ENCODE data around the gene CA10. TPM values are rescaled to one million over a fixed set of nuclear protein-coding genes. Genes with fewer than 3 reads are reported as not detected.

Gene CA10
- total and polyA plus RNA-seq, 2 donors (not counting 3 experiments of a cell fraction or from before 2014, with no cell fraction given), result not detected

GRCh38 chr17:51607512-51607911 is 551.0 kb downstream of the CA10 start:
- Histone ChIP-seq H3K9me1 (replicated peaks; ENCODE audit: control insufficient read depth, extremely low read depth, insufficient read depth, low read length) (no peaks in the 10 kb centered on the region), H3K4me3 (replicated peaks in 1 of 3; ENCODE audit: insufficient read depth in 1 of 3, low read depth in 1 of 3, low read length in 3 of 3) (no peak overlapping the region), H3K4me1 (ENCODE audit: control insufficient read depth, extremely low read depth, insufficient read depth, low read length) (no peaks in the 10 kb centered on the region), H3K36me3 (ENCODE audit: control insufficient read depth in 2 of 2, extremely low read depth in 1 of 2, insufficient read depth in 2 of 2, low read length in 2 of 2) (no peaks in the 10 kb centered on the region), H3K9me3 (replicated peaks; ENCODE audit: control insufficient read depth, insufficient read depth, low read length) (no peaks in the 10 kb centered on the region), H3K9ac (replicated peaks; ENCODE audit: extremely low read depth, insufficient read depth, low read length) (no peak overlapping the region), H3K4me2 (ENCODE audit: insufficient read depth, low read length) (no peak overlapping the region), H3K27ac (ENCODE audit: insufficient read depth, low read depth, low read length) (no peak overlapping the region), H3K79me2 (ENCODE audit: control insufficient read depth, insufficient read depth, low read length) (no peaks in the 10 kb centered on the region), H2AFZ (ENCODE audit: low read depth, low read length) (no peak overlapping the region), H3K27me3 (ENCODE audit: control insufficient read depth in 2 of 2, insufficient read depth in 2 of 2, low read length in 2 of 2) (no peaks in the 10 kb centered on the region), H4K20me1 (replicated peaks; ENCODE audit: control insufficient read depth, extremely low read depth, insufficient read depth, low read length) (no peaks in the 10 kb centered on the region)
- no TSS peak for BruUV-seq (replicated peaks)
- intact Hi-C loops (cut with micrococcal nuclease), result no loop called here
- ChIA-PET CTCF (no interaction called here), POLR2A (no interaction called here)
- dilution Hi-C loops (cut with MboI; ENCODE audit: extremely low pct_ligation_motif_present, low sequenced_read_pairs), result no loop called here
- no peak for TF ChIP-seq MYC (IDR thresholded peaks at IDR 0.05; ENCODE audit: low read depth, low read length)
- TF ChIP-seq JUN (IDR thresholded peaks at IDR 0.05; ENCODE audit: borderline replicate concordance, insufficient read depth, insufficient read length, low read depth), result no peak
- no peak for TF ChIP-seq POLR2A (IDR thresholded peaks at IDR 0.05; ENCODE audit: low read depth, low read length)
- TF ChIP-seq EZH2 (IDR thresholded peaks at IDR 0.05; ENCODE audit: borderline replicate concordance, low read depth, low read length, severe bottlenecking), result no peak
- no peak for TF ChIP-seq GATA2 (IDR thresholded peaks at IDR 0.05; ENCODE audit: insufficient read depth, insufficient read length, low read depth, low read length)
- no peak for TF ChIP-seq FOS (IDR thresholded peaks at IDR 0.05; ENCODE audit: borderline replicate concordance, insufficient read depth, low read length)
- no peak for TF ChIP-seq POLR2AphosphoS5 (IDR thresholded peaks at IDR 0.05; ENCODE audit: insufficient read depth, low read depth, low read length)
- TF ChIP-seq MAX (IDR thresholded peaks at IDR 0.05; ENCODE audit: insufficient read depth, insufficient read length), result no peak
- TF ChIP-seq CTCF (IDR thresholded peaks at IDR 0.05; ENCODE audit: extremely low read depth in 1 of 2, insufficient read depth in 1 of 2, low read depth in 1 of 2, low read length in 2 of 2), result no peak
- FAIRE-seq, result no peak
- DNase-seq (ENCODE audit: low read depth, low spot score), result no peak
